K562 (cell line): ENCODE measurements around the gene NBEAL2. TPM values are rescaled to one million over a fixed set of nuclear protein-coding genes. Genes with fewer than 3 reads are reported as not detected.

Experiments
- DACH1 ChIP-seq: fragments of 450-650 bp; IDR thresholded peaks from 2 replicates; pipeline ENCODE4 v1.6.1; 2018; ENCODE audit not compliant: partially characterized antibody
- DEAF1 ChIP-seq: fragments of 450-650 bp; formaldehyde crosslinking; IDR thresholded peaks from 2 replicates; pipeline ENCODE4 v1.4.0; 2020; ENCODE audit warnings: mild to moderate bottlenecking, moderate library complexity
- E2F6 ChIP-seq, 2 experiments: IDR thresholded peaks; 2 replicates each; pipeline ENCODE4 v1.6.1; 2011; ENCODE audit warnings: borderline replicate concordance in 1 of 2, control low read depth in 1 of 2, low read depth in 1 of 2, low read length in 1 of 2, mild to moderate bottlenecking in 1 of 2, mixed read lengths in 1 of 2, moderate library complexity in 1 of 2; ENCODE audit not compliant: insufficient read depth in 1 of 2, insufficient read length in 1 of 2, poor library complexity in 1 of 2, severe bottlenecking in 1 of 2; ENCODE audit errors: extremely low read depth in 1 of 2
- ESRRA ChIP-seq: fragments of 450-650 bp; IDR thresholded peaks from 2 replicates; pipeline ENCODE4 v1.6.1; 2014; ENCODE audit warnings: low read depth, mild to moderate bottlenecking, moderate library complexity, borderline replicate concordance
- GTF2B ChIP-seq: IDR thresholded peaks from 2 replicates; pipeline ENCODE4 v1.6.1; 2011; ENCODE audit not compliant: insufficient read length; ENCODE audit errors: extremely low read depth
- KAT7 ChIP-seq: sonication (generic); formaldehyde crosslinking; IDR thresholded peaks from 2 replicates; pipeline ENCODE4 v1.8.0; 2022; ENCODE audit warnings: missing genetic modification reagents, mild to moderate bottlenecking, borderline replicate concordance
- MTA1 ChIP-seq: fragments of 450-650 bp; IDR thresholded peaks from 2 replicates; pipeline ENCODE4 v1.6.1; 2017; ENCODE audit warnings: borderline replicate concordance
- MTA3 ChIP-seq: fragments of 450-650 bp; formaldehyde crosslinking; IDR thresholded peaks from 2 replicates; pipeline ENCODE4 v1.6.1; 2017; ENCODE audit warnings: mild to moderate bottlenecking, borderline replicate concordance
- NR2C1 ChIP-seq, 2 experiments: fragments of 450-650 bp; IDR thresholded peaks; 2 replicates each; pipeline ENCODE4 v1.6.1; 2017; ENCODE audit warnings: mild to moderate bottlenecking in 2 of 2, antibody characterized with exemption in 1 of 2, inconsistent platforms in 1 of 2, missing compliant biosample characterization in 1 of 2, missing genetic modification characterization in 1 of 2
- RB1 ChIP-seq: fragments of 450-650 bp; IDR thresholded peaks from 2 replicates; pipeline ENCODE4 v1.6.1; 2017; ENCODE audit warnings: low read depth, mild to moderate bottlenecking
- SMARCA4 ChIP-seq: fragments of 450-650 bp; IDR thresholded peaks from 2 replicates; pipeline ENCODE4 v1.6.1; 2016
- TCF3 ChIP-seq: sonication (generic); formaldehyde crosslinking; IDR thresholded peaks from 2 replicates; pipeline ENCODE4 v1.4.0; 2020; ENCODE audit warnings: mild to moderate bottlenecking, missing genetic modification reagents
- ZBTB11 ChIP-seq, 3 experiments: fragments of 200-800 bp in 1 of 3; fragments of 250-450 bp in 1 of 3; fragments of 450-650 bp in 1 of 3; sonication (Bioruptor Pico) in 1 of 3; sonication (Bioruptor generic) in 1 of 3; formaldehyde crosslinking in 1 of 3; IDR thresholded peaks; 2 replicates each; pipeline versions ENCODE4 v1.6.1 to v1.8.0; 2016 to 2022; ENCODE audit warnings: mild to moderate bottlenecking in 2 of 3, missing genetic modification characterization in 2 of 3, missing compliant biosample characterization in 1 of 3, moderate library complexity in 1 of 3
- ZEB2 ChIP-seq: fragments of 450-650 bp; IDR thresholded peaks from 2 replicates; pipeline ENCODE4 v1.6.1; 2016
- ZNF512 ChIP-seq: IDR thresholded peaks from 2 replicates; pipeline ENCODE4 v1.6.1; 2016; ENCODE audit warnings: missing genetic modification characterization, missing compliant biosample characterization
- ZNF589 ChIP-seq: fragments of 200-800 bp; sonication (Bioruptor generic); IDR thresholded peaks from 2 replicates; pipeline ENCODE4 v1.6.1; 2016; ENCODE audit warnings: low read depth, missing genetic modification characterization, missing compliant biosample characterization
- polyA plus RNA-seq, 8 experiments: library from polyadenylated mRNA; depleted of rRNA in 4 of 8; stranded (reverse) in 5 of 8; unstranded in 3 of 8; fragments of >200 nt; fragmentation: Nextera tagmentation in 2 of 8; fragmentation: Illumina TruSeq in 1 of 8; extraction: Ambion mirVana in 2 of 8; extraction: Trizol in 1 of 8; gene quantifications; 2 replicates each; pipeline versions ENCODE4 v1.2.1 to v1.2.3, GENCODE V29; 2011 to 2014; ENCODE audit warnings: inconsistent platforms in 1 of 8, missing spikeins in 1 of 8
- total RNA-seq, 7 experiments: library from RNA; depleted of rRNA in 6 of 7; stranded (reverse); fragments of >200 nt in 6 of 7; fragmentation: Illumina TruSeq in 2 of 7; extraction: Trizol in 2 of 7; gene quantifications; 2 replicates each; pipeline versions ENCODE4 v1.2.1 to v1.2.3, GENCODE V29; 2011 to 2021; ENCODE audit warnings: low replicate concordance in 1 of 7

The NBEAL2 gene
- total and polyA plus RNA-seq, 9 of the 15 experiments (the other 6 are each of a cell fraction or from before 2014, with no cell fraction given) = 0.06 to 114 (median 29.6) TPM

- no peak for TF ChIP-seq DACH1
- peak; percentile 47; the same call in 1 of the 2 replicates for TF ChIP-seq NR2C1 (IDR thresholded peaks at IDR 0.05)
- TF ChIP-seq NR2C1 (tag; IDR thresholded peaks at IDR 0.05) = peak; percentile 47
- TF ChIP-seq DEAF1 (CRISPR knock-in tag) = no peak
- TF ChIP-seq TCF3 (CRISPR knock-in tag) = peak; percentile 8; the same call in 1 of the 2 replicates
- TF ChIP-seq SMARCA4 = peak; percentile 93
- TF ChIP-seq MTA3 = peak; percentile 95; the same call in 1 of the 2 replicates
- TF ChIP-seq ZNF589 = no peak
- TF ChIP-seq ZEB2 = peak; percentile 95
- peak; percentile 85 for TF ChIP-seq ESRRA
- TF ChIP-seq MTA1 = peak; percentile 90; the same call in 1 of the 2 replicates
- 0 out of 6 replicates have a peak, but pooled peaks of 1 of the 3 experiments have one; percentile 20 for TF ChIP-seq ZBTB11 (CRISPR knock-in tag; IDR thresholded peaks at IDR 0.05)
- no peak for TF ChIP-seq GTF2B
- TF ChIP-seq RB1 = peak; percentile 17; the same call in 1 of the 2 replicates
- TF ChIP-seq ZNF512 = no peak
- TF ChIP-seq KAT7 = no peak
- TF ChIP-seq E2F6 (IDR thresholded peaks at IDR 0.05; ENCODE audit: borderline replicate concordance in 1 of 2, extremely low read depth in 1 of 2, insufficient read depth in 1 of 2, insufficient read length in 1 of 2, low read depth in 1 of 2, low read length in 1 of 2, poor library complexity in 1 of 2, severe bottlenecking in 1 of 2) = peak in 1 of 2 experiments; percentile 23
Measured at GRCh38 chr3:46947981-46948791, 31.3 kb upstream of the NBEAL2 start (continued).
